Activated T-cell treated with anti-CD3 and anti-CD28 coated beads for 4 hours (primary cell): ENCODE results near the gene LIPE.
A peak's percentile ranks its signal among the peaks of the same experiment; 100 is the strongest.

Source experiments
- DNase-seq: peaks from one replicate; pipeline ENCODE4 v3.0.0-alpha.2; 2020

LIPE gene

DNA sequence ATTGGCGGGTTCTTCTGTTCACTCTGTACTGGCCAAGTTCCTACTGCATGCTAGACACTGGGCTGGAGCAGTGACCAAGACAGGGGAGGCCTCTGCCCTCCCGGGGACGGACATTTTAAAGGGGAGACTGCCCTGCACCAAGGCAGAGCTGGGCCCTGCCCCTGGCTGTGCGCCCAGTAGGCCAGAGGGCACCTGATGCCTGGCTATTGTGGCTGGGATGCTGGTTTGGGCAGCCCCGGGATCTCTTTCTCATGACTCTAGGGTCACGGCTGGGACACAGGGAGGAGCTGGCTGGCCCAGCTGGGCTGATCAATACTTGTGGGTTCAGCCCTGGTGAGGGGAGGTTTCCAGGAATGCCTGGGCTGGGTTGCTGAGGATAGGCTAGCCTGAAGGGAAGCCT, 17.7 kb downstream of the LIPE start:
- DNase-seq = no peak

DNA sequence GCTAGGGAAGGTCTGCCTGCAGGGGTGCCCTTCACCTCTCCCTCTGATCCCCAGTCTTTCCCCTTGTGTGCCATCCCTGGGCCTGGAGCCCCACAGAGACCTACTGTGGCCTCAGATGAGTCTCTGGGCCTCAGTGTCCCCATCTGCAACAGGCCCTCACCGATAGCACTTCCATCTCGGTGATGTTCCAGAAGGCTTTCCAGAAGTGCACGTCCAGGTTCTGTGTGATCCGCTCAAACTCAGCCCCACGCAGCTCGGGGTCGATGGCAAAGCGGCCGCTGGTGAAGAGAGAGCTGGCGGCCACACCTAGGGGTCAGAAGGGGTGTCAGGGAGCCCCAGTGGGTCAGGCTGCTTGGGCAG, 19.4 kb downstream of the LIPE start:
- DNase-seq = no peak

DNA sequence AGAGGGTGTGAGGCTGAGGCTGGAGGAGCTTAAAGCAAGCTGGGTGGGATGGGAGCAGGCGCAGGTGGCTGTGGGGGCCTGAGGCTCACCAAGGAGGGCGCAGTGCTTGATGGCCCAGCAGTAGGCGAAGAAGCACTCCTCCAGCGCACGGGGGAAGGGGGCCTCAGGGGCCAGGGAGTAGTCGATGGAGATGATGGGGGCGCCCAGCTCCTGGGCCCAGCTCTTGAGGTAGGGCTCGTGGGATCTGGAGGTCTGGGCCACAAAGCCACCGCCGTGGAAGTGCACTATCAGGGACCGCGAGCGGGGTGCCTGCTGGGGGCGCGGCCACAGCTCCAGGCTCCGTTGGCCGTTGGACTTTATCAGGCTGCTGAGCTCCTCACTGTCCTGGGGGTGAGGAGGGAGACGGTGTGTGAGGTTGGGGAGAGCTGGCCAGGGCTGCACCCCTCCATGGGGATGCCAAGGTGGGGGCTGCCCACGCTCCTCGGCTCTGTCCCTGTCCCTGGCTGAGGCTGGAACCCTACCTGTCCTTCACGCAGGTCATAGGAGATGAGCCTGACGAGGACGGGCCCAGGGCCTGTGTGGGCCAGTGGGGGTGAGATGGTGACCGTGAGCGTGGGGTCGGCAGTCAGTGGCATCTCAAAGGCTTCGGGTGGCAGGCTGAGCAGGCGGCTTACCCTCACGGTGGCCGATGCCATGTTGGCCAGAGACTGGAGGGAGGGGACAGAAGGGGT, 19.9 kb downstream of the LIPE start:
- DNase-seq = no peak

DNA sequence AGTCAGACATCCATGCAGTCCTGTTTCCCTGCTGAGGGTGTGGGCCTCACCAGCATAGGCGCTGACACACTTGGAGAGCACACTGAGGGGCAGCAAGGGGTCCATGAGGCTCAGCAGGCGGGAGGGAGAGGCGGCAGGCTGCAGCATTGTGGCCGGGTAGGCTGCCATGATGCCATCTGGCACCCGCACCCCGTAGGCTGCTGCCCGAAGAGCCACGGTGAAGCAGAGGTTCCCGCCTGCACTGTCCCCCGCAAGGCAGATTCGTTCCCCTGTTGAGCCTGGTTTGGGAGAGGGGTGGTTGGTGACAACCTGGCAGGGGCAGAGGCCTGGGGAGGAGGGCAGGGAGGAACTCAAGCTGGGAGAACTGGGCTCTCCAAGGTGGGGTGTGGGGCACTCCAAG, 21.1 kb downstream of the LIPE start:
- DNase-seq = no peak

DNA sequence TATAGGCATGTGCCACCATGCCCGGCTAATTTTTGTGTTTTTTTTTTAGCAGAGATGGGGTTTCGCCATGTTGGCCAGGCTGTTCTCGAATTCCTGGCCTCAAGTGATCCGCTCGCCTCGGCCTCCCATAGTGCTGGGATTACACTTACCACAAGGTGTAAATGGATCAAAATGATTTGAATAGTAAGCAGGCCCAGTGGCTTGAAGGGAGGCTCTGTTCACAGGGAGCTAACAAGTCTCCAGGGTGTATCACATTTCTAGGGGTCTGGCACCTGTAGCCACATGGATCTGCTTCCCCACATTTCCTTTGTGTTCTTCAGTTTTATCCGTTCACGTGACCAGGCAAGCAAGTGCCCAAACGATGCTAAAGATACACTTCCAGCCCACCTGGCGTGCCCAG, 23.6 kb downstream of the LIPE start:
- DNase-seq = no peak

DNA sequence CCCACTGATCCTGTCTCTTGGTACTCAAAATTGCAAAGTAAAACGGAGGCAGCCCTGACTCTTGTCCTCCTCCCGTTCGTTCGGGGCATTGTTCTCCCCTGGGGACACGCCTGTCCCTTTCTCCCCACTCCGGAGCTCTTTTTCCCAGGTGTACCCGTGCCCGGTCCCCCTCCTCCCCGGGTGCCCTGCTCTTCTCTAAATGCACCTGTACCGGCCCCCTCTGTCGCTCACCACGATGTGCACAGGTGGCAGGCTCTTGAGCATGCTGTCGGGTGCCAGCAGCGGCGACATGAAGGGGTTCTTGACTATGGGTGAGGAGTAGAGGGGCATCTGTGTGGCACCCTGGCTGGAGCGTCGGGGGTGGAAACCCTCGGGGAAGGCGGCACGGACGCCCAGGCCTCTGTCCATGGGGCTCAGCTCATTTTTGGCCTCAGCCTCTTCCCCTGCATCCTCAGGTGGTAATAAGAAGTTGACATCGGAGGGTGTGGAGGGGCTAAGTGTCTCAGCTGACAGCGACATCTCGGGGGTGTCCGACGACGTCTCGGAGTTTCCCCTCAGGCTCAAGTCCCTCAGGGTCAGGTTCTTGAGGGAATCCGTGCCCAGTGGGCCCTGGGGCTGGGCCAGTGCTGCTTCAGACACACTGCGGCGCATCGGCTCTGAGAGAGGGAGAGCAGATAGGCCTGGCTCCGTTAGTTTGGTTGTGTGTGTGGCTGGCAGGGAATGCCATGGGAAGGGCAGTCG, 24.6 kb downstream of the LIPE start:
- no peak for DNase-seq

DNA sequence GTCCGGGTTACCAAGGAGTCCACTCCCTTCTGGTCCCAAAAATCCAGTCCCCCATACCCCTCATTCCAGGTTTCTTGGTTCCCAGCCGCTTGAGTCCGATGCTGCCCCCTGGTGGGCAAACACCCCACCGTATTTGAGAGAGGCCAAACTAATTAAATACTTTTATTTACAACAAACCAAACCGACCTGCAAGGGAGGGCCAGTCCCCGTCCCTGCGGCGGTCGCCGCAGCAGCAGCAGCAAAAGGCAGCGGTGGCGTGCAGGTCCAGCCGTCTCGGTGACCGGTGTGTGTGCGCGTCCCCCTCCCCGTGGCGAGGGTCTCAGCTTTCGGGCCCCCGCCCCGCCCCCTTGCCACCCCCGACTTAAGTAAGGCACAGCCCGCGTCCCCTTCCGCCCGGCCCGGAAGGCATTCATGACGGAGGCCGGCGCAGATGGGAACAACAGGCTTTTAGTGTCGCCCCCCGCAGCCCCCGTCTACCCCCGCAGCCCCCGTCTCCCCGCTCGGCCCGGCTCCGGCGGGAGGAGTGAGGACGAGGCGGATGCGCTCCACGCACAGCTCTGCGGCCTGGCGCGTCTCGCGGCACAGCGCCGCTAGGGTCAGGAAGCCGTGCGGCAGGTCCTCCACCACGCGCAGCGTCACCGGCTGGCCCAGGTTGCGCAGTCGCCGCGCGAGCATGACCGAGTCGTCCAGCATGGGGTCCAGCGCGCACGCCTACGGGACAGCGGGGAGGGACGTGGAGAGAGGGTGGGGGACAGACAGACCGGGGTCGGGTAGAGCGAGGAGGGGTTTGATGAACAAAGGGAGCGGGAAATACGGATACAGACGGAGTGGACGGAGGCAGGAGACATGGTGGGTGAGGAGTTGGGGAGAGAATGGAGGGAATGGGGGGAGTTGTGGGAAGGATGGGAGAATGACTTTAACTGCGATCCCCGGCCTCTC, 25.6 kb downstream of the LIPE start:
- DNase-seq = peak; percentile 72

DNA sequence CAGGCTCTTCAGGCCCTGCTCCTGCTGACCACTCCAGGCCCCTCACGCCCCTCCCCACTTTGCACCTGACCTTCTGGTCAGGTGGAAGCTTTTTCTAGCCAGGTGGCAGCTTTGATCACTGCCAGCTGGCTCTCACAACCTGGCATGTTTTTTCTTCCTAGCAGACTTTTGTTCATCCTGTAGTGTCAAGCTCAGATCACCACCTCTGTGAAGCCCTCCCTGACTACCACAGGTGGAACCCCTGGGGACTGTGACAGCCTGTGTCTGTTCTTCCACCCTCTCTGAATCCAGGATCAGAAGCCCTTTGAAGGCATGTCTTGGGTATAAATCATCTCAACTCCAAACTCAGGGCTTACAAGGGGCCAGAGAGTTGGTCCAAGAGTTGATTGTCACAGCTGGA, 26.8 kb downstream of the LIPE start:
- no peak for DNase-seq

DNA sequence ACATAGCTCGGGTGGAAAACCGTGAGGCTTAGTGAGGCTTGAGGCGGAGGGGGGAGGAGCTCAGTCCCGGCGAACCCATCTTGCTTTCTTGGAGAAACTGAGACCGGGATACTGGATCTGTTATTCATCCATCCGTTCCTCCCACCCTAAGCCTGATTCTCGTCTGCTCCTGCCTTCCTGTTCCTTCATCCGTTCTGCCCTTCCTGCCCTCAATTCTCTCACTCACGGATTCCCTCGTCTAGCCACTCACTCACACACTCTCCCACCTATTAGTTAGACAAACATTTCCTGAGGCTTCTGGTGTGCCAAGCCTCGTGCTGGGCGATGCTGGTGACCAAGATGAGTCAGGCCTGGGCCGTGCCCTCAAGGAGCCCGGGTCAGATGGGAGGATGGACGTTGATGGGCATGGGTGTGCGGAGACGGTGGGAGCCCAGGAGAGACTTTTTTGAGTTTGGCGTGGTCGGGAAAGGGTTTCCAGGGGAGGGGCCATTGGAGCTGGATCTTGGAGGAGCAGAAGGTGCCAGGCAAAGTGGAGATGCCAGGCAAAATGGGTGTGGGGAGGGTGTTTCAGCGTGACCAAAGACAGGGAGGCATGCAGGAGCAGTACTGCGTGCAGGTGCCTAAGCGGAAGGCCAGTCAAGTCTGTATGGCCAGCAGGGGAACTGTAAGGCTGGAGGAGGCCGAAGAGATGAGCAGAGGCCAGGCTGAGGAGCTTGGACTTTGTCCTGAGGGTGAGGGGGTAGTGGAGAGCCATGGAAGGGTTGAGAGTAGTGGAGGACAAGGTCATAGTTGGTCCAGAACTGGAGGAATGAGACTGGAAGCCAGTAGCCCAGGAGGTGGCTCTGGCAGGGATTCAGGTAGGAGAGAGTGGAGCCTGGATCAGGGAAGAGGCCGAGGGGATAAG, 29.7 kb downstream of the LIPE start:
- no peak for DNase-seq

DNA sequence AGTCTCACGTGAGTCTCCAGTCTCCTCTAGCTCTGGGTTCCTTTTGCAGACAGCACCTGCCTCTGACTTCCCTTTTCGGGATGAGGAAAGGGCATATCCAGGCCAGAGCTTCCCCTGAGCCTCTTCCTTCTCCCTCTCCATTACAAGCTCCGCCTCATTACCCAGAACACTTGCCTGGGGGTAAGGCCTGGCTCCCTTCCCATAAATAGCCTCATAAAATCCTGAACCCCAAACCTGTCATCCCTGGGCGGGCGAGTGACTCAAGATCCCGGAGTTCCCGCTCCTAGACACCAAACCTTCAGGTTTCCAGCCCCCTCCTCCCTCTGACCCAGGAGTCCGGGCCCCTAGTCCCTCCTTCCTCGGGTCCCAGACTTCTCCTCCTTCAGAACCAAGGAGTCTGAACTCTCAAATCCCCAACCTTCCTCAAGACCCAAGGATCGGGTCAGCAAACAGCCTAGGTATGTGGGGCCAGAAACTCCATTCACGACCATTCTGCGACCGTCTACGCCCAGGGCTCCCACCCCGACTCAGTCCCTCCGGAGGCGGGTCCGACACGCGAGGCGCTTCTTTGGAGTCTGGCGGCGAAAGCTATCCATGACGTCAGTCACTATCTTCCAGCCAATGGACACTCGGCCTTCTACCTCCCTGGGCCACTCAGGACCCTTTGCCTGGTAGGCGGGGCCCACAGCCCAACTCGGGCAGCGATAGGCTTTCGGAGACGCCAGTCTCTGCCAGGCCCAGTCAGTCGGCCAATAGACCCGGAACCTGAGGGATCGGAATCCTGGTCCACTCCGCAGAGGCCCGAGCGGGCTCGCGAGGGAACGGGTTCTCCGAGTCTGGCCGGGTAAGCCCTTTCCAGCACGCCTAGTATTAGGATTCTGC, 30.6 kb downstream of the LIPE start:
- DNase-seq = peak; percentile 82

DNA sequence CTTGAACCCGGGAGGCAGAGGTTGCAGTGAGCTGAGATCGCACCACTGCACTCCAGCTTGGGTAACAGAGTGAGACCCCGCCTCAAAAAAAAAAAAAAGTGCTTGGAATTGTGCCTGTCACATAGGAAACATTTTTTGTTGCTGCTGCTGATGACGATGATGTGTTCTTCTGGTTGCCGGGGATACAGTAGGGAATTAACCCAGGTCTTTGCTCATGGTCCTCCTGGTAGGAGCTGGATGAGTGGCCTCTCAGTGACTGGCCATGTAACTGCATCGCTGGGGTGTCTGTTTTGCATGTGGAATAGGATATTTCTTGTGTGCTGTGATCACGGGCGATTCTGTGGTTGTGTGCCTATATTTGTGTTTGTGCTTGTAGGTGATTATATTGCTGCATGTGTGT, 32.4 kb downstream of the LIPE start:
- DNase-seq = no peak

DNA sequence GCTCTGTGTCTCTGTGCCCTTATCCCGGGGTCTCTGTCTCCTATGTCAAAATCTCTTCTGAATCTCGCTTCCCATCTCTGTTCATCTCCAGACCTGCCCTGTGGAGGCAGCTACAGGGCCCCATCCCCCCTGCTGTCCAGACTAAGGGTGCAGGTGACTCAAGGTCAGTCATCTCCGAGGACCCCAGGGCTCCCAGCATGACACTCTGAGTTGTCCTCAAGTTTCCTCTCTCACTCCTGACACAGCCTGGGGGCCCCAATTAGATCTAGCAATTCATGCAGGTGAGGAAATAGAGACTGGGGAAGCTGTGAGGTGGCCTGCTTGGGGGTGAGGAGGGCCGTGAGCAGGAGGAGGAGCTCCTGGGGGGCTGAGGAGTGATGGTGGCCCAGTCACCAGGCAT, 35.0 kb downstream of the LIPE start:
- DNase-seq = no peak

DNA sequence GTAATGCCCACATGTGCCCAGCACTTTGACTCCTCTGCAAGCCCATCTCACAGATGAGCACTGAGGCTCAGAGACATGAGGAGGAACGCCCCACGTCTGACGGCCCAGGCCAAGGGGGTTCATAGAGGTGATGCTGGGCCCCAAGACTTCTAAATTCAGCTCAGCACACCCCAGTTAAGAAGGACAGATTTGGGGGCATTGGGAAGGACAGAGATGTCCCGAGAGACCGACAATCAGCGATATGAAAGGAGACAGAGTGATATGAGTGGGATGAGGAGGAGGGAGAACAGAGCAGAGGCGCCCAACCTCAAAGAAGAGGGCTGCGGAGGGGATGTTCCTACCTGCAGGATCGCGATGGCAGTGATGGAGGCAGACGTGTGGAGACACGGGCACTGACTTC, 37.3 kb downstream of the LIPE start, which contains the start of gene CNFN:
TSS of gene CNFN (minus strand) at position 399 of the 400 bp plus-strand sequence. CDS start 1,260 bp downstream, outside the sequence.
- no peak for DNase-seq

DNA sequence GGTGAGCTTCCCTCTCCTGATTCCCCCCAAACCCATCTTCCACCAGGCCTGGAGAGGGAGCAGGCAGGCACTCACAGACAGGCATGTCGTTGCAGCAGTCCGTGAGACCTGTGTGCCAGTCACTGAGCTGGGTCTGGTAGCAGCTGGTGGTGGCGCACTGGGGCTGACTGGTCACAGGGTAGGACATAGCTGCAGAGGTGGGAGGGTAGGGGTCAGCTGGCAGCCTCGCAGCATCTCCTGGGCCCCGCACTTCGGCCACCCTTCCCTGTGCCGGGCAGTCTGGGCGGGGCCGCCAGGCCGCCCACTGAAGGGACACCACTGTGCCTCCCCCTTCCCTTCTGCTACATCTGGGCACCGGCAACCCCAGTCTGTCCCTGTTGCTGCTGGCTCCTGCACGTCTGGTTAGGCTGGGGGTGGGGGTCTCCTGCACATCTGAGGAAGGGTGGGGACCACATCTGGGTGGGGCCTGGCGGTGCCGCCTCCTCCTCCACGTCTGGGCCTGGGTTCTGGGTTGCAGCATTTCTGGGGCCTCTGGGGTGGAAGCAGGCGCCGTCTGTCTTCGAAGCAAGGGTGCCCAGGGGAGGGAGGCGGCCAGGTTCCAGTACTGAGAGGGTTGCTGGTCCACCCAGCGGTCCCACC, 38.2 kb downstream of the LIPE start:
- DNase-seq = no peak

DNA sequence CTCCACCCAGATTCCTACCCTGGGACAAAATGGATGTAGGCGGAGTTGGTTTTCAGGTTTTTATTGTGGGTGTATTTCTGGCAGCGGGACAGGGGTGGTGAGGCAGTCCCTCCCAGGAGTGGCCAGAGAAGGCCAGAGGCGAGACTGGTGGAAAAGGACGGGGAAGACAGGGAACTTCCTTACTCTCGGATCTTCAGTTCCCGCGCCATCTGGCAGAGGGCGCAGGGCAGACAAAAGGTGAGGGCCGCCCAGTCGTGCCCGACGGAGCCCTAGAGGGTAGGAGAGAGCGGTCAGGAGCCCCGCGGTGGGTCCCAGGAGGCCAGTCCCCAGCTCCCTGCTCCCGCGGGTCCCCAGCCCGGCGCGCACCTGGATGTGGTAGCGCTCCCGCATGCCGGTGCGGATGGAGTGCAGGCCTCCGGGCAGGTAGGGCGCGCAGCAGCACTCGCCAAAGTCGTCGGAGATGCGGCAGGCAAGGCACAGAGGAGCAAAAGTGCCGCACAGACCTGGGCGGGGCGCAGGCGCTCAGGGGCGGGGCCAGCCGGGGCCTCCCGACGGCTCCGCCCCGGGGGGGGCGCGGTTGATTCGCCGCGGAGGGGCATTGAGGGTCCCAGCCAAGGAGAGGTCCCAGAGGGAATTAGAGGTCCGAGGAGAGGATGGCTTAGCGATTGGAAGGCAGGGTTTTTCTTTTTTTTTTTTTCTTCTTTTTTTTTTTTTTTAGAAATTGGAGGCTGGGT, 40.0 kb downstream of the LIPE start:
- DNase-seq = peak; percentile 48

DNA sequence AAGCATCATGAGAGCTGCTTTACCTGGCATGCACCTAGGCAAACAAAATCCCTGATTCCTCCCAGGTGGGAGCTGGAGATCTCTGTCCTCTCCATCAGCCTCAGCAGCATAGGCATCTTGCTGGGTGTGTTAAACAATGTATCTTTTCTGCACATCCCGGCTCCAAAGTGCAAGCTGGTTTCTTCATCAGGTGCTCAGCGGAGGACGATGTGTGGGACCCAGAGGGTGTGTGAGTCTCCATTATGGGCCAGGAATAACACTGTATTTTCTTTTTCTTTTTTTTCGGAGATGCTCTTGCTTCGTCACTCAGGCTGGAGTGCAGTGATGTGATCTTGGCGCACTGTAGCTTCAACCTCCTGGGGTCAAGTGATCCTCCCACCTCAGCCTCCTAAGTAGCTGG, 47.0 kb downstream of the LIPE start:
- no peak for DNase-seq

DNA sequence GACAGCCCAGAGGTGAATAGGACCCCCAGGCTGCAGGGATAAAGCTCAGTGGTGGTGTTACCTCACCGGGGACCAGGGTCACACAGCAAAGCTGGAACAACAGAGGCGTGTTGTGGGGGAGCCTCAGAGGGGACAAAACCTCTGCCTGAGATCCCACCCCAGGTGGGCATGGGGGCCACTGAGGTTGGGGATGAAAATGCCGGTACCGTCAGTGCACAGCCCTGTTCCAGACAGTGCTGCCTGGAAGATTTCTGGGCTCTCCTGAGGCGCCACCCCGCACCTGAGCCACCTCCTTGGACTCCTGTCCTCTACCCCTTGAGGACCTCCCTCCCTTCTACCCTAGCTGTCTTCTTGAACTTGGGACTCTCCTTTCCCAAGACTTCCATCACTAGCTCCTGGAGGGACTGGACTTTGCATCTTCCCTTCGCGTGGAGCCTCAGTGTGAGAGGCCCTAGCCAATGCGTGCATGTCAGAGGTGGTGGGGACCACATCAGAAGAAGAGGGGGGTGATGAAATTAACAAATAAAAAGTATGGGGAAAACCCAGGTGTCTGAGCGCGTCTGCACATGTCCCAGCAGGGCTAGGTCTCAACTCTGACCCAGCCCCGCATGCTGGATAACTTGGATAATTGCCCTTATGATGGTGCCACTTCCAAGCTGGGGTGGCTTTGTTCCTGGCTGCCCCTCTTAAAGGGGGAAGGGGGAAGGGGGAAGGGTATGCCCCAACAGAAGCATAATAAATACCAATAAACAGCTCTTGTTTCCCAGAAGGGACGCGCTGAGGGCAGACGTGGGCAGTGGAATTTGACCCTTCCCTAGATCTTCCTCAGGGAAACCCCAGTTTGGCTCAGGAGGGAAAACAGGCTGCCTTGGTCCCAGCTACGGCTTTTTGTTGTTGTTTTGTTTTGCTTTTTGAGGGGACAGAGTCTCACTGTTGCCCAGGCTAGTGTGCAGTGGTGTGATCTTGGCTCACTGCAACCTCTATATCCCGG, 48.7 kb downstream of the LIPE start:
- no peak for DNase-seq

DNA sequence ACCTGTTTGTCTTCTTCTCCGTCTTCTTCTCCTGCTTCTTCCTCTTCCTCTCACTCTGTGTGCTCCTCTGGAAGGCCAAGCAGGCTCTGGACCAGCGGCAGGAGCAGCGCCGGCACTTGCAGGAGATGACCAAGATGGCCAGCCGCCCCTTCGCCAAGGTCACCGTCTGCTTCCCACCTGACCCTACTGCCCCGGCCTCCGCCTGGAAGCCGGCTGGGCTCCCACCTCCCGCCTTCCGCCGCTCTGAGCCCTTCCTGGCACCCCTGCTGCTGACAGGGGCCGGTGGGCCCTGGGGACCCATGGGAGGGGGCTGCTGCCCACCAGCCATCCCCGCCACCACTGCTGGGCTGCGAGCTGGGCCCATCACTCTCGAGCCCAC, 51.0 kb downstream of the LIPE start:
- no peak for DNase-seq
